K562 (cell line): Measurements from ENCODE around the gene PARP9. TPM values are rescaled to one million over a fixed set of nuclear protein-coding genes. Genes with fewer than 3 reads are reported as not detected.

Experiments
- ATAC-seq: fragments of 200-7000 bp; cut with Tn5 transposase; 3 replicates; pipeline ENCODE4 v1.9.1; 2020; ENCODE audit warnings: moderate library complexity
- BruUV-seq: library from RNA; stranded (reverse); fragments of 400-500 nt; replicated peaks from 2 replicates; lab custom pipeline; 2021; lab: Mats Ljungman, UMichigan
- CTCF ChIA-PET: fragments of 300-600 bp; formaldehyde crosslinking; extraction: SDS; loops from one replicate; lab custom pipeline; 2021; ENCODE audit warnings: low intra/inter-chr PET ratio; lab: Yijun Ruan, JAX
- POLR2A ChIA-PET: fragments of 300-600, 350-650 bp; sonication (Branson Sonifier 250); formaldehyde crosslinking; extraction: SDS; loops from one replicate; lab custom pipeline; 2021; ENCODE audit warnings: antibody characterized with exemption, inconsistent platforms; lab: Yijun Ruan, JAX
- DNase-seq, 4 experiments: peaks; one replicate each; pipeline versions ENCODE4 v3.0.0 to v3.0.0-alpha.2; 2011 to 2018; ENCODE audit warnings: low spot score in 3 of 4, mixed read lengths in 3 of 4; ENCODE audit errors: extremely low read depth in 1 of 4
- FAIRE-seq: peaks from 2 replicates; lab custom pipeline; 2011; peaks lifted over from hg19 to GRCh38; lab: Jason Lieb, UNC
- H2AFZ ChIP-seq: 2 replicates; pipeline ENCODE4 v1.6.0; 2011; ENCODE audit warnings: low read depth, low read length, control low read depth, inconsistent platforms
- H3K27ac ChIP-seq: fragments of 200-600 bp; 3 replicates; pipeline ENCODE4 v1.8.0; 2011; ENCODE audit warnings: low read depth, mild to moderate bottlenecking, control low read depth, inconsistent platforms, low read length, moderate library complexity, mixed read lengths; ENCODE audit errors: extremely low read depth
- H3K27me3 ChIP-seq, 2 experiments: fragments of 300-600 bp in 1 of 2; 2 replicates in 1 of 2; 3 replicates in 1 of 2; pipeline versions ENCODE4 v1.6.0 to v1.8.0; 2011; ENCODE audit warnings: inconsistent platforms in 2 of 2, low read length in 2 of 2, mild to moderate bottlenecking in 1 of 2, mixed read lengths in 1 of 2, moderate library complexity in 1 of 2; ENCODE audit not compliant: control insufficient read depth in 2 of 2, insufficient read depth in 2 of 2
- H3K36me3 ChIP-seq: fragments of 300-600 bp; 3 replicates; pipeline ENCODE4 v1.8.0; 2011; ENCODE audit warnings: mild to moderate bottlenecking, low read length, inconsistent platforms; ENCODE audit not compliant: control insufficient read depth, insufficient read depth
- H3K4me1 ChIP-seq, 2 experiments: fragments of 200-600 bp in 1 of 2; replicated peaks in 1 of 2; 2 replicates in 1 of 2; 3 replicates in 1 of 2; pipeline versions ENCODE4 v1.5.1 to v1.8.0; 2011; ENCODE audit warnings: inconsistent platforms in 2 of 2, low read length in 2 of 2, mild to moderate bottlenecking in 1 of 2, mixed read lengths in 1 of 2, moderate library complexity in 1 of 2; ENCODE audit not compliant: control insufficient read depth in 2 of 2, insufficient read depth in 2 of 2
- H3K4me2 ChIP-seq: 2 replicates; pipeline ENCODE4 v1.6.1; 2011; ENCODE audit warnings: low read length, control low read depth, inconsistent platforms, mixed read lengths; ENCODE audit not compliant: insufficient read depth
- H3K4me3 ChIP-seq: fragments of 200-600 bp; sonication (generic), shearing (Covaris generic); 2 replicates; pipeline ENCODE4 v1.5.1; 2016; ENCODE audit warnings: control low read depth, inconsistent platforms
- H3K79me2 ChIP-seq: fragments of 200-600 bp; 3 replicates; pipeline ENCODE4 v1.8.0; 2011; ENCODE audit warnings: low read length, inconsistent platforms; ENCODE audit not compliant: control insufficient read depth, insufficient read depth
- H3K9ac ChIP-seq, 2 experiments: 2 replicates each; pipeline versions ENCODE4 v1.6.0 to v1.6.1; 2011; ENCODE audit warnings: low read depth in 2 of 2, low read length in 2 of 2, control low read depth in 1 of 2, inconsistent platforms in 1 of 2, mild to moderate bottlenecking in 1 of 2, mixed read lengths in 1 of 2; ENCODE audit not compliant: insufficient read depth in 1 of 2
- H3K9me1 ChIP-seq: one replicate; pipeline ENCODE4 v1.6.0; 2011; ENCODE audit warnings: inconsistent platforms, mild to moderate bottlenecking, low read length, moderate library complexity; ENCODE audit not compliant: control insufficient read depth, insufficient read depth
- H3K9me3 ChIP-seq: replicated peaks from 2 replicates; pipeline ENCODE4 v1.5.1; 2011; ENCODE audit warnings: low read depth, low read length, inconsistent platforms; ENCODE audit not compliant: control insufficient read depth, insufficient read depth
- H4K20me1 ChIP-seq: replicated peaks from 2 replicates; pipeline ENCODE4 v1.6.1; 2011; ENCODE audit warnings: low read length, inconsistent platforms, mixed read lengths; ENCODE audit not compliant: control insufficient read depth, insufficient read depth
- ATF1 ChIP-seq, 2 experiments: fragments of 450-650 bp in 1 of 2; IDR thresholded peaks; 2 replicates each; pipeline ENCODE4 v1.6.1; 2016; ENCODE audit warnings: missing compliant biosample characterization in 1 of 2, missing genetic modification characterization in 1 of 2
- ELF1 ChIP-seq: fragments of 200-800 bp; sonication (Bioruptor generic); IDR thresholded peaks from 2 replicates; pipeline ENCODE4 v1.6.1; 2016; ENCODE audit warnings: missing genetic modification characterization, missing compliant biosample characterization
- NR2C2 ChIP-seq, 2 experiments: fragments of 200-800 bp in 1 of 2; sonication (Bioruptor generic) in 1 of 2; sonication (generic) in 1 of 2; formaldehyde crosslinking in 1 of 2; IDR thresholded peaks; 2 replicates each; pipeline versions ENCODE4 v1.6.1 to v1.8.0; 2016 to 2022; ENCODE audit warnings: mild to moderate bottlenecking in 1 of 2, missing compliant biosample characterization in 1 of 2, missing genetic modification characterization in 1 of 2, missing genetic modification reagents in 1 of 2
- SUPT5H ChIP-seq: fragments of 450-650 bp; IDR thresholded peaks from 2 replicates; pipeline ENCODE4 v1.6.1; 2016
- WGBS: fragments of 100-300 bp; shearing (Covaris generic); methylation state at CpG from one replicate; pipeline ENCODE4 v1.1.6; 2016; ENCODE audit warnings: low coverage, mixed read lengths; ENCODE audit not compliant: insufficient coverage; ENCODE audit errors: missing lambda C conversion rate; 5-methylcytosine and 5-hydroxymethylcytosine counted together
- in situ Hi-C: fragments of 300-500 bp; cut with MboI; formaldehyde crosslinking; loops from 4 replicates; pipeline ENCODE4 v1.15.0; 2018; ENCODE audit warnings: inconsistent platforms, mixed read lengths
- intact Hi-C: fragments of 100-400 bp; cut with micrococcal nuclease; formaldehyde crosslinking; loops from 2 replicates; pipeline ENCODE4 v1.14.2; 2022
- polyA plus RNA-seq, 8 experiments: library from polyadenylated mRNA; depleted of rRNA in 4 of 8; stranded (reverse) in 5 of 8; unstranded in 3 of 8; fragments of >200 nt; fragmentation: Nextera tagmentation in 2 of 8; fragmentation: Illumina TruSeq in 1 of 8; extraction: Ambion mirVana in 2 of 8; extraction: Trizol in 1 of 8; gene quantifications; 2 replicates each; pipeline versions ENCODE4 v1.2.1 to v1.2.3, GENCODE V29; 2011 to 2014; ENCODE audit warnings: inconsistent platforms in 1 of 8, missing spikeins in 1 of 8
- total RNA-seq, 7 experiments: library from RNA; depleted of rRNA in 6 of 7; stranded (reverse); fragments of >200 nt in 6 of 7; fragmentation: Illumina TruSeq in 2 of 7; extraction: Trizol in 2 of 7; gene quantifications; 2 replicates each; pipeline versions ENCODE4 v1.2.1 to v1.2.3, GENCODE V29; 2011 to 2021; ENCODE audit warnings: low replicate concordance in 1 of 7
- TF ChIP-seq, protein P1 (sequence below): fragments of 250-450 bp; sonication (Bioruptor Pico); IDR thresholded peaks from 2 replicates; pipeline ENCODE4 v1.4.0; 2020; ENCODE audit warnings: mild to moderate bottlenecking
- TF ChIP-seq, protein P2 (sequence below), 2 experiments: fragments of 450-650 bp; IDR thresholded peaks; 2 replicates each; pipeline ENCODE4 v1.6.1; 2018; ENCODE audit warnings: mild to moderate bottlenecking in 2 of 2, low read depth in 1 of 2; ENCODE audit not compliant: partially characterized antibody in 2 of 2
- TF ChIP-seq, protein P3 (sequence below): fragments of 450-650 bp; IDR thresholded peaks from 2 replicates; pipeline ENCODE4 v1.6.1; 2014; ENCODE audit warnings: low read depth, mild to moderate bottlenecking, moderate library complexity, borderline replicate concordance
- TF ChIP-seq, protein P4 (sequence below): fragments of 250-450 bp; sonication (Bioruptor Pico); IDR thresholded peaks from 2 replicates; pipeline ENCODE4 v1.8.0; 2022; ENCODE audit warnings: inconsistent platforms
- TF ChIP-seq, protein P5 (sequence below), 2 experiments: fragments of 450-650 bp; IDR thresholded peaks; 2 replicates each; pipeline ENCODE4 v1.6.1; 2016

PARP9 gene
- total and polyA plus RNA-seq, 9 of the 15 experiments (the other 6 are each of a cell fraction or from before 2014, with no cell fraction given) = 2.1 to 4.8 (median 3.4) TPM

DNA sequence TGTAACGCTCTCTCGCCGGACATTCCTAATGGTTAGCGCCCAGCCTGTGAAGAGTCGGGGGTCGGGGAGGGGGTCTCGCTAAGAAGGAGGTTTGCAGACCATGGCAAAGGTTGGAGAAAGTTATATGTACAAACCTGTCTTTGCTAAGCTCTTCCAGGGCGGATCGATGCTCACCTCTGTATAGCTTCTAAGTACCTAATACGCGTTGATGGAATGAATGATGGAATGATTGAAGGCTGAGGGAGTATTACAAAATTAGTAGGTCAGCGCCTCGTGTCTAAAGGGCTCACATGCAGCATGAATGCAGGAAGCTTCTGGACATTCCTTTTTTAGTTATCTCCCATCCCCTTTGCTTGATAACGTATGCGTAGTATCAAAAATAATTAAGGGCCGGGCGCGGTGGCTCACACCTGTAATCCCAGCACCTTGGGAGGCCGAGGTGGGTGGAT lies 49.1 kb downstream of the PARP9 start:
- intact Hi-C loops = loop anchor here (5.0 kb wide), 1 partner anchor 58 kb away; no protein-coding TSS in a partner anchor
- Histone ChIP-seq H3K4me2 (peak overlapping the region; percentile 74), H3K27me3 (no peaks in the 10 kb centered on the region), H3K9me3 (no peaks in the 10 kb centered on the region), H3K36me3 (no peaks in the 10 kb centered on the region), H2AFZ (peak overlapping the region; percentile 97), H3K9me1 (no peaks in the 10 kb centered on the region), H3K4me1 (peaks cover 8 to 11% of the 10 kb centered on the region in 2 experiments; a peak in 4 of 5 replicates), H3K4me3 (peak overlapping the region; percentile 75), H4K20me1 (peaks cover 9% of the 10 kb centered on the region; the same call in 1 of the 2 replicates), H3K9ac (peak overlapping the region; percentile 86 to 94; a peak in 3 of 4 replicates), H3K27ac (peak overlapping the region; percentile 96; the same call in 2 of the 3 replicates), H3K79me2 (peaks cover 45% of the 10 kb centered on the region)
- WGBS = 43% methylated on average over 18 of the region's 19 CpGs
- ChIA-PET CTCF (no interaction called here), POLR2A (interaction anchor here (1.0 to 1.4 kb wide), 3 partner anchors 13 to 513 kb away, joined by 3 read pairs; no protein-coding TSS in a partner anchor)
- FAIRE-seq = no peak
- BruUV-seq = no TSS peak
- no peak for DNase-seq
- no peak for ATAC-seq
- in situ Hi-C loops = no loop called here
- TF ChIP-seq, protein P1, sequence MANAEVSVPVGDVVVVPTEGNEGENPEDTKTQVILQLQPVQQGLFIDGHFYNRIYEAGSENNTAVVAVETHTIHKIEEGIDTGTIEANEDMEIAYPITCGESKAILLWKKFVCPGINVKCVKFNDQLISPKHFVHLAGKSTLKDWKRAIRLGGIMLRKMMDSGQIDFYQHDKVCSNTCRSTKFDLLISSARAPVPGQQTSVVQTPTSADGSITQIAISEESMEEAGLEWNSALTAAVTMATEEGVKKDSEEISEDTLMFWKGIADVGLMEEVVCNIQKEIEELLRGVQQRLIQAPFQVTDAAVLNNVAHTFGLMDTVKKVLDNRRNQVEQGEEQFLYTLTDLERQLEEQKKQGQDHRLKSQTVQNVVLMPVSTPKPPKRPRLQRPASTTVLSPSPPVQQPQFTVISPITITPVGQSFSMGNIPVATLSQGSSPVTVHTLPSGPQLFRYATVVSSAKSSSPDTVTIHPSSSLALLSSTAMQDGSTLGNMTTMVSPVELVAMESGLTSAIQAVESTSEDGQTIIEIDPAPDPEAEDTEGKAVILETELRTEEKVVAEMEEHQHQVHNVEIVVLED (CRISPR knock-in tag) = no peak
- TF ChIP-seq, protein P2, sequence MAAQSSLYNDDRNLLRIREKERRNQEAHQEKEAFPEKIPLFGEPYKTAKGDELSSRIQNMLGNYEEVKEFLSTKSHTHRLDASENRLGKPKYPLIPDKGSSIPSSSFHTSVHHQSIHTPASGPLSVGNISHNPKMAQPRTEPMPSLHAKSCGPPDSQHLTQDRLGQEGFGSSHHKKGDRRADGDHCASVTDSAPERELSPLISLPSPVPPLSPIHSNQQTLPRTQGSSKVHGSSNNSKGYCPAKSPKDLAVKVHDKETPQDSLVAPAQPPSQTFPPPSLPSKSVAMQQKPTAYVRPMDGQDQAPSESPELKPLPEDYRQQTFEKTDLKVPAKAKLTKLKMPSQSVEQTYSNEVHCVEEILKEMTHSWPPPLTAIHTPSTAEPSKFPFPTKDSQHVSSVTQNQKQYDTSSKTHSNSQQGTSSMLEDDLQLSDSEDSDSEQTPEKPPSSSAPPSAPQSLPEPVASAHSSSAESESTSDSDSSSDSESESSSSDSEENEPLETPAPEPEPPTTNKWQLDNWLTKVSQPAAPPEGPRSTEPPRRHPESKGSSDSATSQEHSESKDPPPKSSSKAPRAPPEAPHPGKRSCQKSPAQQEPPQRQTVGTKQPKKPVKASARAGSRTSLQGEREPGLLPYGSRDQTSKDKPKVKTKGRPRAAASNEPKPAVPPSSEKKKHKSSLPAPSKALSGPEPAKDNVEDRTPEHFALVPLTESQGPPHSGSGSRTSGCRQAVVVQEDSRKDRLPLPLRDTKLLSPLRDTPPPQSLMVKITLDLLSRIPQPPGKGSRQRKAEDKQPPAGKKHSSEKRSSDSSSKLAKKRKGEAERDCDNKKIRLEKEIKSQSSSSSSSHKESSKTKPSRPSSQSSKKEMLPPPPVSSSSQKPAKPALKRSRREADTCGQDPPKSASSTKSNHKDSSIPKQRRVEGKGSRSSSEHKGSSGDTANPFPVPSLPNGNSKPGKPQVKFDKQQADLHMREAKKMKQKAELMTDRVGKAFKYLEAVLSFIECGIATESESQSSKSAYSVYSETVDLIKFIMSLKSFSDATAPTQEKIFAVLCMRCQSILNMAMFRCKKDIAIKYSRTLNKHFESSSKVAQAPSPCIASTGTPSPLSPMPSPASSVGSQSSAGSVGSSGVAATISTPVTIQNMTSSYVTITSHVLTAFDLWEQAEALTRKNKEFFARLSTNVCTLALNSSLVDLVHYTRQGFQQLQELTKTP (IDR thresholded peaks at IDR 0.05; ENCODE audit: low read depth in 1 of 2, partially characterized antibody in 2 of 2) = peak in 1 of 2 experiments; percentile 62
- TF ChIP-seq NR2C2 (CRISPR knock-in tag; IDR thresholded peaks at IDR 0.05) = no peak
- peak; percentile 57 for TF ChIP-seq NR2C2 (tag; IDR thresholded peaks at IDR 0.05)
- no peak for TF ChIP-seq ATF1 (CRISPR knock-in tag; IDR thresholded peaks at IDR 0.05)
- TF ChIP-seq ATF1 (tag; IDR thresholded peaks at IDR 0.05) = peak; percentile 54
- no peak for TF ChIP-seq SUPT5H
- TF ChIP-seq ELF1 (tag) = 0 out of 2 replicates have a peak, but pooled peaks have one; percentile 14
- TF ChIP-seq, protein P3, sequence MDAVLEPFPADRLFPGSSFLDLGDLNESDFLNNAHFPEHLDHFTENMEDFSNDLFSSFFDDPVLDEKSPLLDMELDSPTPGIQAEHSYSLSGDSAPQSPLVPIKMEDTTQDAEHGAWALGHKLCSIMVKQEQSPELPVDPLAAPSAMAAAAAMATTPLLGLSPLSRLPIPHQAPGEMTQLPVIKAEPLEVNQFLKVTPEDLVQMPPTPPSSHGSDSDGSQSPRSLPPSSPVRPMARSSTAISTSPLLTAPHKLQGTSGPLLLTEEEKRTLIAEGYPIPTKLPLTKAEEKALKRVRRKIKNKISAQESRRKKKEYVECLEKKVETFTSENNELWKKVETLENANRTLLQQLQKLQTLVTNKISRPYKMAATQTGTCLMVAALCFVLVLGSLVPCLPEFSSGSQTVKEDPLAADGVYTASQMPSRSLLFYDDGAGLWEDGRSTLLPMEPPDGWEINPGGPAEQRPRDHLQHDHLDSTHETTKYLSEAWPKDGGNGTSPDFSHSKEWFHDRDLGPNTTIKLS = 0 out of 2 replicates have a peak, but pooled peaks have one; percentile 8
- TF ChIP-seq, protein P4, sequence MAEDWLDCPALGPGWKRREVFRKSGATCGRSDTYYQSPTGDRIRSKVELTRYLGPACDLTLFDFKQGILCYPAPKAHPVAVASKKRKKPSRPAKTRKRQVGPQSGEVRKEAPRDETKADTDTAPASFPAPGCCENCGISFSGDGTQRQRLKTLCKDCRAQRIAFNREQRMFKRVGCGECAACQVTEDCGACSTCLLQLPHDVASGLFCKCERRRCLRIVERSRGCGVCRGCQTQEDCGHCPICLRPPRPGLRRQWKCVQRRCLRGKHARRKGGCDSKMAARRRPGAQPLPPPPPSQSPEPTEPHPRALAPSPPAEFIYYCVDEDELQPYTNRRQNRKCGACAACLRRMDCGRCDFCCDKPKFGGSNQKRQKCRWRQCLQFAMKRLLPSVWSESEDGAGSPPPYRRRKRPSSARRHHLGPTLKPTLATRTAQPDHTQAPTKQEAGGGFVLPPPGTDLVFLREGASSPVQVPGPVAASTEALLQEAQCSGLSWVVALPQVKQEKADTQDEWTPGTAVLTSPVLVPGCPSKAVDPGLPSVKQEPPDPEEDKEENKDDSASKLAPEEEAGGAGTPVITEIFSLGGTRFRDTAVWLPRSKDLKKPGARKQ = peak; percentile 54; the same call in 1 of the 2 replicates
- TF ChIP-seq, protein P5, sequence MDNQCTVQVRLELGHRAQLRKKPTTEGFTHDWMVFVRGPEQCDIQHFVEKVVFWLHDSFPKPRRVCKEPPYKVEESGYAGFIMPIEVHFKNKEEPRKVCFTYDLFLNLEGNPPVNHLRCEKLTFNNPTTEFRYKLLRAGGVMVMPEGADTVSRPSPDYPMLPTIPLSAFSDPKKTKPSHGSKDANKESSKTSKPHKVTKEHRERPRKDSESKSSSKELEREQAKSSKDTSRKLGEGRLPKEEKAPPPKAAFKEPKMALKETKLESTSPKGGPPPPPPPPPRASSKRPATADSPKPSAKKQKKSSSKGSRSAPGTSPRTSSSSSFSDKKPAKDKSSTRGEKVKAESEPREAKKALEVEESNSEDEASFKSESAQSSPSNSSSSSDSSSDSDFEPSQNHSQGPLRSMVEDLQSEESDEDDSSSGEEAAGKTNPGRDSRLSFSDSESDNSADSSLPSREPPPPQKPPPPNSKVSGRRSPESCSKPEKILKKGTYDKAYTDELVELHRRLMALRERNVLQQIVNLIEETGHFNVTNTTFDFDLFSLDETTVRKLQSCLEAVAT (IDR thresholded peaks at IDR 0.05) = peak in 1 of 2 experiments; percentile 49; a peak in 1 of 4 replicates
